ENCODE measurements around the gene NMNAT3.

DNA sequence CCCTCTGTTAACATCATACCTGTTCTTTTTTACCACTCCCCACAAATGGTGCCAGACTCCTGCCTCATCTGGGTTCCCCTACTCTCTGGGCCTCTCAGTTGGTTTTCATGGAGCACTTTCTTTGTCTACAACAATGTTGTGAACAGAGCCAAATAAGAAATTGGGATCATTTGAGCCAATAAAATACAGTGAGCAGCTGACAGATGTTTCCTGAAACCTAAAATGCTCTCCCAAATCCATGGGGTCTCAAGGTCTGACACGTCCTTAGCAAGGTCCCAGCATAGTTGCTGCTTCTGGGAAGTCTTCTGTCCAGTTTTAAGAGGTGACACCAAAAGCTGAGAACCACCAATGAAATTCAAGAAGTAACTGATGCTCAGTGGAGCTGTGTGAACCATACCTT lies 1.7 kb downstream of the NMNAT3 start:
- no peak for TF ChIP-seq CTCF (IDR thresholded peaks at IDR 0.05)
- no peak for TF ChIP-seq POLR2A (IDR thresholded peaks at IDR 0.05)

Measured in adrenal gland (tissue), 5 donors.